ENCODE measurements around the gene LRRD1. TPM values are rescaled to one million over a fixed set of nuclear protein-coding genes. Genes with fewer than 3 reads are reported as not detected.
"Not testable (repeated sequence)": the region's sequence is repeated elsewhere in the genome, so short reads cannot be mapped to it uniquely, and the experiment has no call there.

Gene LRRD1
- total and polyA plus RNA-seq, 2 of the 8 experiments (the other 6 are each of a cell fraction or from before 2014, with no cell fraction given) = not detected

DNA sequence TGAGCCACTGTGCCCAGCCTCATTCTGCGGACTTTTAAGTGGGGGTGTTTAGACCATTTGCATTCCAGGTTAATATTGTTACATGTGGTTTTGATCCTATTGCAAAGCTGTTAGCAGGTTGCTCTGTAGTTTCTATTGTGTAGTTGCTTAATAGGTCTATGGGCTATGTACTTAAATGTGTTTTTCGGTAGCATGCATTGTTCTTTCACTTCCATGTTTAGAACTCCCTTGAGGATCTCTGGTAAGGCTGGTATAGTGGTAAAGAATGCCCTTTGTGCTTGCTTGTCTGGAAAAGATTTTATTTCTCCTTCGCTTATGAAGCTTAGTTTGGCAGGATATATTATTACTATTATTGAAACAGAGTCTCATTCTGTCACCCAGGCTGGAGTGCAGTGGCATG lies 13.4 kb upstream of the LRRD1 start (continued):
- TF ChIP-seq RXRA (IDR thresholded peaks at IDR 0.05; ENCODE audit: insufficient read depth, low read depth, low read length) = no peak
- TF ChIP-seq ATF3 (IDR thresholded peaks at IDR 0.05; ENCODE audit: insufficient read depth, low read depth, low read length) = no peak
- TF ChIP-seq, protein P1, sequence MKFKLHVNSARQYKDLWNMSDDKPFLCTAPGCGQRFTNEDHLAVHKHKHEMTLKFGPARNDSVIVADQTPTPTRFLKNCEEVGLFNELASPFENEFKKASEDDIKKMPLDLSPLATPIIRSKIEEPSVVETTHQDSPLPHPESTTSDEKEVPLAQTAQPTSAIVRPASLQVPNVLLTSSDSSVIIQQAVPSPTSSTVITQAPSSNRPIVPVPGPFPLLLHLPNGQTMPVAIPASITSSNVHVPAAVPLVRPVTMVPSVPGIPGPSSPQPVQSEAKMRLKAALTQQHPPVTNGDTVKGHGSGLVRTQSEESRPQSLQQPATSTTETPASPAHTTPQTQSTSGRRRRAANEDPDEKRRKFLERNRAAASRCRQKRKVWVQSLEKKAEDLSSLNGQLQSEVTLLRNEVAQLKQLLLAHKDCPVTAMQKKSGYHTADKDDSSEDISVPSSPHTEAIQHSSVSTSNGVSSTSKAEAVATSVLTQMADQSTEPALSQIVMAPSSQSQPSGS (IDR thresholded peaks at IDR 0.05; ENCODE audit: low read length) = no peak
- TF ChIP-seq RFX5 (IDR thresholded peaks at IDR 0.05; ENCODE audit: borderline replicate concordance, low read depth, low read length) = no peak
- TF ChIP-seq TAF7 (optimal IDR thresholded peaks at IDR 0.05; ENCODE audit: borderline replicate concordance, low read depth, low read length) = no peak

- H2BK12ac ChIP-seq (ENCODE audit: low read depth, low read length); H2BK120ac ChIP-seq (replicated peaks; ENCODE audit: low read depth, low read length); H3K9ac ChIP-seq (replicated peaks in 1 of 4; ENCODE audit: extremely low read depth in 1 of 4, low read depth in 3 of 4, low read length in 3 of 4); H2BK5ac ChIP-seq (ENCODE audit: low read depth, low read length); CTCF ChIA-PET (ENCODE audit: partially characterized antibody); H3K14ac ChIP-seq (ENCODE audit: insufficient read length); H4K91ac ChIP-seq (replicated peaks; ENCODE audit: insufficient read length, low read length); POLR2A ChIA-PET (ENCODE audit: partially characterized antibody); H4K8ac ChIP-seq (ENCODE audit: extremely low read depth, insufficient read depth, low read length); H3K27me3 ChIP-seq (replicated peaks in 1 of 4; ENCODE audit: control insufficient read depth in 3 of 4, extremely low read depth in 1 of 4, insufficient read depth in 3 of 4, low read length in 3 of 4); H3K4me1 ChIP-seq (replicated peaks in 1 of 4; ENCODE audit: control insufficient read depth in 3 of 4, insufficient read depth in 4 of 4, low read length in 3 of 4); H3K79me2 ChIP-seq (ENCODE audit: control insufficient read depth in 1 of 2, insufficient read depth in 2 of 2, low read length in 2 of 2); H2BK20ac ChIP-seq (ENCODE audit: low read length); H3K56ac ChIP-seq (replicated peaks; ENCODE audit: insufficient read length, low read depth, low read length); H3K4me3 ChIP-seq (ENCODE audit: extremely low read depth in 1 of 4, insufficient read depth in 2 of 4, low read depth in 3 of 4, low read length in 4 of 4); DNase-seq (ENCODE audit: low read depth in 1 of 2, low spot score in 2 of 2); H2AFZ ChIP-seq (ENCODE audit: low read length); H3K18ac ChIP-seq (ENCODE audit: extremely low read depth, low read length); H2BK15ac ChIP-seq (ENCODE audit: low read length); H3K4me2 ChIP-seq (ENCODE audit: insufficient read depth in 1 of 2, low read depth in 2 of 2, low read length in 2 of 2); H4K20me1 ChIP-seq (replicated peaks in 1 of 2; ENCODE audit: control insufficient read depth in 1 of 2, insufficient read depth in 2 of 2, low read length in 2 of 2); H2AK5ac ChIP-seq (ENCODE audit: low read depth, low read length); H3K4ac ChIP-seq (replicated peaks; ENCODE audit: insufficient read length, low read depth, low read length); FAIRE-seq; H3K36me3 ChIP-seq (ENCODE audit: control insufficient read depth in 2 of 4, insufficient read depth in 4 of 4, low read length in 3 of 4); H3K27ac ChIP-seq (ENCODE audit: low read depth, low read length); H3K79me1 ChIP-seq (ENCODE audit: low read depth, low read length); H3K23ac ChIP-seq (ENCODE audit: insufficient read length); H3K23me2 ChIP-seq (ENCODE audit: low read depth, low read length); H4K5ac ChIP-seq (ENCODE audit: insufficient read length, low read depth, low read length): not testable (repeated sequence)
- H3K9me3 ChIP-seq (ENCODE audit: insufficient read depth in 2 of 2, low read depth in 1 of 2, low read length in 1 of 2) = peaks cover 24 to 28% of the 10 kb centered on the region in 2 experiments
- 98% methylated on average over 13 of the region's 15 CpGs; no CpG with 5 or more reads in 1 of the 2 experiments for WGBS, 2 experiments (ENCODE audit: extremely low coverage in 1 of 2, insufficient coverage in 1 of 2, insufficient read length in 1 of 2, insufficient replicate concordance in 2 of 2, low coverage in 1 of 2, low lambda C conversion rate in 2 of 2, missing lambda C conversion rate in 1 of 2)
These were observed 10.3 kb upstream of the LRRD1 start for GRCh38 chr7:92189246-92189645.
